ENCODE results near the gene EPHB1.
"Not testable (repeated sequence)": the region's sequence is repeated elsewhere in the genome, so short reads cannot be mapped to it uniquely, and the experiment has no call there.

EPHB1 gene

GRCh38 chr3:134992180-134992579 lies 197.1 kb downstream of the EPHB1 start:
- H3K4me3 ChIP-seq (ENCODE audit: low read length): no peak overlapping the region
- H3K27me3 ChIP-seq (ENCODE audit: control insufficient read depth, insufficient read depth, low read length): no peaks in the 10 kb centered on the region
- no peaks in the 10 kb centered on the region for H3K36me3 ChIP-seq (ENCODE audit: control insufficient read depth, insufficient read depth, low read length)
- no peak overlapping the region for H3K27ac ChIP-seq (ENCODE audit: low read depth, low read length)
- no peaks in the 10 kb centered on the region for H3K4me1 ChIP-seq (ENCODE audit: control insufficient read depth, insufficient read depth, low read length)
- no peak overlapping the region for H3K9ac ChIP-seq (ENCODE audit: low read length)

GRCh38 chr3:134992586-134992985 lies 197.5 kb downstream of the EPHB1 start:
- no peaks in the 10 kb centered on the region for H3K27me3 ChIP-seq (ENCODE audit: control insufficient read depth, insufficient read depth, low read length)
- no peak overlapping the region for H3K27ac ChIP-seq (ENCODE audit: low read depth, low read length)

GRCh38 chr3:134993011-134993410 lies 198.0 kb downstream of the EPHB1 start:
- no peak overlapping the region for H3K27ac ChIP-seq (ENCODE audit: low read depth, low read length)
- H3K36me3 ChIP-seq (ENCODE audit: control insufficient read depth, insufficient read depth, low read length): no peaks in the 10 kb centered on the region
- H3K27me3 ChIP-seq (ENCODE audit: control insufficient read depth, insufficient read depth, low read length): no peaks in the 10 kb centered on the region
- no peak overlapping the region for H3K9ac ChIP-seq (ENCODE audit: low read length)
- H3K4me3 ChIP-seq (ENCODE audit: low read length): no peak overlapping the region
- no peaks in the 10 kb centered on the region for H3K4me1 ChIP-seq (ENCODE audit: control insufficient read depth, insufficient read depth, low read length)

More at GRCh38 chr3:134992586-134992985, 197.5 kb downstream of the EPHB1 start:
- Histone ChIP-seq H3K4me1 (ENCODE audit: control insufficient read depth, insufficient read depth, low read length) (no peaks in the 10 kb centered on the region), H3K4me3 (ENCODE audit: low read length) (no peak overlapping the region), H3K9ac (ENCODE audit: low read length) (no peak overlapping the region), H3K36me3 (ENCODE audit: control insufficient read depth, insufficient read depth, low read length) (no peaks in the 10 kb centered on the region)

GRCh38 chr3:134998158-134998557 lies 203.1 kb downstream of the EPHB1 start:
- H3K9ac ChIP-seq (ENCODE audit: low read length): no peak overlapping the region

DNA sequence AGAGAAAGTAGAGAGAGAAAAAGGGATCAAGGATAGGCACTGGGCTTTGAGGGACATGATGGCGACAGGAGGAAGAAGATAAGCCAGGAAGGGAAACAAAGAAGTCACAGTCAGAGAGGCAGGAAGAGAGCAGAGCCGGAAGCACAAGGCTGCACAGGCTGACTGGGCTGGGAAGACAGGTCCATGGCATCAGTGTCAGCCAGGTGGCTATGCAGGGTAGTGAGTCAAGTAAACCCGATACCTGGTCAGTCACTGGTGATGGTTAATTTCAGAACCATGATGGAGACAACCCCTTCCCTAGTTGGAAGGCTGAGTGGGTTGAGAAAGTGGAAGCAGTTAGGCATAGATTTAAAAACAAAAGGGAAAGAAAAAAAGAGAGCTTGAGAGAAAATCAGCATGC lies 203.8 kb downstream of the EPHB1 start:
- Histone ChIP-seq H3K4me1 (ENCODE audit: control insufficient read depth, insufficient read depth, low read length) (no peaks in the 10 kb centered on the region), H3K9ac (ENCODE audit: low read length) (no peak overlapping the region), H3K27ac (ENCODE audit: low read depth, low read length) (no peak overlapping the region), H3K27me3 (ENCODE audit: control insufficient read depth, insufficient read depth, low read length) (no peaks in the 10 kb centered on the region), H3K4me3 (ENCODE audit: low read length) (no peak overlapping the region), H3K36me3 (ENCODE audit: control insufficient read depth, insufficient read depth, low read length) (no peaks in the 10 kb centered on the region)

More at GRCh38 chr3:134998158-134998557, 203.1 kb downstream of the EPHB1 start:
- Histone ChIP-seq H3K27ac (ENCODE audit: low read depth, low read length) (no peak overlapping the region), H3K4me3 (ENCODE audit: low read length) (no peak overlapping the region), H3K27me3 (ENCODE audit: control insufficient read depth, insufficient read depth, low read length) (no peaks in the 10 kb centered on the region), H3K4me1 (ENCODE audit: control insufficient read depth, insufficient read depth, low read length) (no peaks in the 10 kb centered on the region), H3K36me3 (ENCODE audit: control insufficient read depth, insufficient read depth, low read length) (no peaks in the 10 kb centered on the region)

DNA sequence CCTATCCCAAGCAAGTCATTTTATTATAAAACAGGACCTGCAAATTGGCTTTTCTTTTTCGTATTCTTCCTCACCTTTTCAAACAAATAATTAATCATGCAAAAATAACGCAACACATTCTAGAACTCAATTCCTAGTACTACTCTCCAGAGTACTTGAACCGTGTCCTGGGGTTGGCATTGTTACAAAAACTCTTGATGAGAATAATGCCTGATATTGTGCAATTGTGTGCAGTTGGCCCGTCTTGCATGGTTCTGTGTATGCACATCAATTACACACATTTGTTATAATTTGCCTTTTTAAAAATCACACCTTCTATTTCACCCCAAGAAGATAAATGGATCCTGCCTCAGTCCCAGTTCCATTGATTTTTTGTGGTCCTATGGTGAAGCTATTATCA lies 205.4 kb downstream of the EPHB1 start:
- H3K27me3 ChIP-seq (ENCODE audit: control insufficient read depth, insufficient read depth, low read length): no peaks in the 10 kb centered on the region
- no peaks in the 10 kb centered on the region for H3K36me3 ChIP-seq (ENCODE audit: control insufficient read depth, insufficient read depth, low read length)
- no peak overlapping the region for H3K4me3 ChIP-seq (ENCODE audit: low read length)
- no peak overlapping the region for H3K9ac ChIP-seq (ENCODE audit: low read length)
- no peaks in the 10 kb centered on the region for H3K4me1 ChIP-seq (ENCODE audit: control insufficient read depth, insufficient read depth, low read length)
- no peak overlapping the region for H3K27ac ChIP-seq (ENCODE audit: low read depth, low read length)

DNA sequence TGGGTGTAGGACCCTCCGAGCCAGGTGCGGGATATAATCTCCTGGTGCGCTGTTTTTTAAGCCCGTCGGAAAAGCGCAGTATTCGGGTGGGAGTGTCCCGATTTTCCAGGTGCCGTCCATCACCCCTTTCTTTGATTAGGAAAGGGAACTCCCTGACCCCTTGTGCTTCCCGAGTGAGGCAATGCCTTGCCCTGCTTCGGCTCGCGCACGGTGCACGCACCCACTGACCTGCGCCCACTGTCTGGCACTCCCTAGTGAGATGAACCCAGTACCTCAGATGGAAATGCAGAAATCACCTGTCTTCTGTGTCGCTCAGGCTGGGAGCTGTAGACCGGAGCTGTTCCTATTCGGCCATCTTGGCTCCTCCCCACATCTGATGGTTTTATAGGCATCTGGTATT lies 210.6 kb downstream of the EPHB1 start:
- H3K9ac ChIP-seq (ENCODE audit: low read length); H3K4me3 ChIP-seq (ENCODE audit: low read length); H3K27ac ChIP-seq (ENCODE audit: low read depth, low read length); H3K4me1 ChIP-seq (ENCODE audit: control insufficient read depth, insufficient read depth, low read length); H3K27me3 ChIP-seq (ENCODE audit: control insufficient read depth, insufficient read depth, low read length); H3K36me3 ChIP-seq (ENCODE audit: control insufficient read depth, insufficient read depth, low read length): not testable (repeated sequence)

GRCh38 chr3:135007607-135008006 lies 212.5 kb downstream of the EPHB1 start:
- H3K4me1 ChIP-seq (ENCODE audit: control insufficient read depth, insufficient read depth, low read length): no peaks in the 10 kb centered on the region
- H3K4me3 ChIP-seq (ENCODE audit: low read length): no peak overlapping the region

DNA sequence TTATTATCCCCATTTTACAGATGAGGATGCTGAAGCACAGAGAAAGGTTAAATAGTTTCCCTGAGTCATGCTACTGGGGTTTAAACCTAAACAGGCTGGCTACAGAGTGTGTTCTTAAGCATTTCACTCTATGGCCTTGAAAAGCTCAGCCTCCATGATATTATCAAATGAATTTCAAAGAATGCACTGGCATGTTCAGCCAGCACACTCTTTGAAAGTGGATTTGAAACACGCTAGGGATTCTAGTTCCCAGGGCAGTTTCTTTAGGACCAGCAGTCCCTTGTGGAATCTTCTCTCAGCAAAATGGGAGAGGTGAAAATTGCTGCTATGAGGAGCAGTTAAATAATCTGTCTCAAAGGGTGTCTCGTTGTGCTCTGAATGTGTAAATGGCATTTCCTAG lies 213.3 kb downstream of the EPHB1 start:
- Histone ChIP-seq H3K36me3 (ENCODE audit: control insufficient read depth, insufficient read depth, low read length) (no peaks in the 10 kb centered on the region), H3K4me1 (ENCODE audit: control insufficient read depth, insufficient read depth, low read length) (no peaks in the 10 kb centered on the region), H3K4me3 (ENCODE audit: low read length) (no peak overlapping the region), H3K9ac (ENCODE audit: low read length) (no peak overlapping the region), H3K27me3 (ENCODE audit: control insufficient read depth, insufficient read depth, low read length) (no peaks in the 10 kb centered on the region), H3K27ac (ENCODE audit: low read depth, low read length) (no peak overlapping the region)

More at GRCh38 chr3:135007607-135008006, 212.5 kb downstream of the EPHB1 start:
- Histone ChIP-seq H3K36me3 (ENCODE audit: control insufficient read depth, insufficient read depth, low read length) (no peaks in the 10 kb centered on the region), H3K27me3 (ENCODE audit: control insufficient read depth, insufficient read depth, low read length) (no peaks in the 10 kb centered on the region), H3K9ac (ENCODE audit: low read length) (no peak overlapping the region), H3K27ac (ENCODE audit: low read depth, low read length) (no peak overlapping the region)

GRCh38 chr3:135009014-135009413 lies 214.0 kb downstream of the EPHB1 start:
- H3K4me3 ChIP-seq (ENCODE audit: low read length): no peak overlapping the region
- no peak overlapping the region for H3K27ac ChIP-seq (ENCODE audit: low read depth, low read length)
- H3K9ac ChIP-seq (ENCODE audit: low read length): no peak overlapping the region
- no peaks in the 10 kb centered on the region for H3K36me3 ChIP-seq (ENCODE audit: control insufficient read depth, insufficient read depth, low read length)
- no peaks in the 10 kb centered on the region for H3K4me1 ChIP-seq (ENCODE audit: control insufficient read depth, insufficient read depth, low read length)
- H3K27me3 ChIP-seq (ENCODE audit: control insufficient read depth, insufficient read depth, low read length): no peaks in the 10 kb centered on the region

- Histone ChIP-seq H3K9ac (ENCODE audit: low read length) (no peak overlapping the region), H3K4me1 (ENCODE audit: control insufficient read depth, insufficient read depth, low read length) (no peaks in the 10 kb centered on the region), H3K4me3 (ENCODE audit: low read length) (no peak overlapping the region), H3K36me3 (ENCODE audit: control insufficient read depth, insufficient read depth, low read length) (no peaks in the 10 kb centered on the region), H3K27me3 (ENCODE audit: control insufficient read depth, insufficient read depth, low read length) (no peaks in the 10 kb centered on the region), H3K27ac (ENCODE audit: low read depth, low read length) (no peak overlapping the region)
Measured at GRCh38 chr3:135012101-135012500, 217.0 kb downstream of the EPHB1 start.

DNA sequence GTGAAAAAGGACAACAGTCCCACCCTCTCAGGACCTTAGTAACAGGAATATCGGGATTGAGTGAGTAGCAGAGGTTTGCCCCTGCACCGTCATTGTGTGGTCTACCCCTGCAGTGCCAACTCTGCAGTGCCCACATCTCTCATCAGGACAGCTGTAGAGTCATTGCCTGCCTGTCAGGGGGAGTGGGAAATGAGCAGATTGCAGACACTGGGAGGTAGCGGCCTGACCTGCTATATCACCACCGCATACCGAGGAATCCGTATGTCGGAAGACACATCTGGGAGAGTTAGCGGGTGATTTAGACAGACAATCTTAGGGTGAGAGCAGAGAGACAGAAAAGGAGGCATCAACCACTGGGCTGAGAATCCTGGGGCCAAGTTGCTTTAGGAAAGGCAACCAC lies 218.1 kb downstream of the EPHB1 start:
- H3K27ac ChIP-seq (ENCODE audit: low read depth, low read length): no peak overlapping the region
- no peaks in the 10 kb centered on the region for H3K27me3 ChIP-seq (ENCODE audit: control insufficient read depth, insufficient read depth, low read length)
- H3K9ac ChIP-seq (ENCODE audit: low read length): no peak overlapping the region
- no peaks in the 10 kb centered on the region for H3K4me1 ChIP-seq (ENCODE audit: control insufficient read depth, insufficient read depth, low read length)
- no peak overlapping the region for H3K4me3 ChIP-seq (ENCODE audit: low read length)
- H3K36me3 ChIP-seq (ENCODE audit: control insufficient read depth, insufficient read depth, low read length): no peaks in the 10 kb centered on the region

- no peaks in the 10 kb centered on the region for H3K4me1 ChIP-seq (ENCODE audit: control insufficient read depth, insufficient read depth, low read length)
- H3K27me3 ChIP-seq (ENCODE audit: control insufficient read depth, insufficient read depth, low read length): no peaks in the 10 kb centered on the region
- no peak overlapping the region for H3K9ac ChIP-seq (ENCODE audit: low read length)
- no peak overlapping the region for H3K4me3 ChIP-seq (ENCODE audit: low read length)
- no peak overlapping the region for H3K27ac ChIP-seq (ENCODE audit: low read depth, low read length)
- H3K36me3 ChIP-seq (ENCODE audit: control insufficient read depth, insufficient read depth, low read length): no peaks in the 10 kb centered on the region
Measured at GRCh38 chr3:135014566-135014965, 219.5 kb downstream of the EPHB1 start.
